ENCODE data around the gene PDC. TPM values are rescaled to one million over a fixed set of nuclear protein-coding genes. Genes with fewer than 3 reads are reported as not detected.

The PDC gene
- polyA plus RNA-seq, 2 of the 4 experiments (the other 2 are of a cell fraction): not detected

DNA sequence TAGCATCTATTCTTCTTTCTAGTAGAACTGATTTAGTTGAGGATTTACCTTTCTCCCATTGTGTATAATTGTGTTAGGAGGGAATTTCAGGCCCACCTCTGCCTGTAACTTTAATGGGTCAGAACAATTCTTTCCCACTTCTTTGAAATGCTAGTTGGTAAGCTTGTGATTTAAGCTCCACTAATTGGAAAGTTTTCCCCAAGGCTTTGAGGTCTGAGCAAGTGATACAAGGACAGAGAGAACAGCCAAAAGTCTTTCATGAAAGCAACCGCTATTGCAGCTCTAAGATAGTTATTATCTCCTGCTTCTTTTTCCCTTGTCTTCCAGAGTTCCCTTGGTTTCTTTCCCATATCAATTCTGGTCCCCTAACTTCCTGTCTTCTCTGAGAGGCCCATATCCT lies 38.7 kb upstream of the PDC start:
- peak overlapping the region; percentile 65 for H3K4me2 ChIP-seq
- CTCF ChIA-PET: interaction anchor here (1.4 kb wide), 1 partner anchor 124 kb away, joined by 3 read pairs; the partner anchor contains the start of genes ODR4 and TPR
- FAIRE-seq: peak; percentile 13

DNA sequence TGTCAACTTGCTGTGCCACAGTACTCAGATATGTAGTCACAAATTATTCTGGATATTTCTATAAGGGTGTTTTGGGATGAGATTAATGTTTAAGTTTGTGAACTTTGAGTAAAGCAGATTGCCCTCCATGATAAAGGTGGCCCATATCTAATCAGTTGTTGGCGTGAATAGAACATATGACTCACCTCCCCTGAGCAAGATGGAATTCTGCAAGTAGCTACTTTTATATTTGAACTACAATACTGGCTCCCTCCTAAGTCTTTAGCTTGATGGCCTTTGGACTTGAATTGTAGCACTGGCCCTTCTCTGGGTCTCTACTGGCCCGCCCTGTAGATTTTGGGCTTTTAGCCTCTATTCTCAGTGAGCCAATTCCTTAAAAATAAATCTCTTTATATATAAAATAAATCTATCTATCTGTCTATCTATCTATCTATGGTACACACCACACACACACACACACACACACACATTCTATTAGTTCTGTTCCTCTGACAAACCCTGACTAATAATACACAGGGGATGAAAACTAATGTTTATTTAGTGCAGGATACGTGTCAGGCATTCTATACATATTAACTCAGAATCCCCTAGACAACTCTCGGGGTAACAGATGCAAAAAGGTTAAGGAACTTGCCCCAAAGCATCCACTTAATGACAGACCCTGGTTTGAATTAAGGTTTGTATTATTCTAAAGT lies 37.9 kb upstream of the PDC start:
- Histone ChIP-seq H3K27ac (peak overlapping the region; percentile 71 to 77), H3K4me3 (no peak overlapping the region), H3K9me3 (no peaks in the 10 kb centered on the region), H3K4me1 (peaks cover 87% of the 10 kb centered on the region), H3K4me2 (peak overlapping the region; percentile 65)
- DNase-seq (ENCODE audit: low read depth in 1 of 2, low spot score in 1 of 2) (peak in 1 of 2 experiments; percentile 79), FAIRE-seq (peak; percentile 74), ATAC-seq (peak; percentile 59 to 83)
- CTCF ChIA-PET: interaction anchor here (1.4 to 1.5 kb wide), 2 partner anchors 15 to 124 kb away, joined by 3 to 6 read pairs; partner anchors contain the start of genes ODR4 and TPR
- under 1% methylated on average over 4 of the region's 4 CpGs for WGBS (ENCODE audit: missing lambda C conversion rate)
- POLR2A ChIA-PET: interaction anchor here (0.5 kb wide), 1 partner anchor 11 kb away, joined by 3 read pairs; no protein-coding TSS in a partner anchor
- TF ChIP-seq ESRRA (IDR thresholded peaks at IDR 0.05; ENCODE audit: borderline replicate concordance, low read length) (no peak), RAD21 (conservative IDR thresholded peaks at IDR 0.05 in 1 of 2, IDR thresholded peaks at IDR 0.05 in 1 of 2) (peak in 1 of 2 experiments; percentile 22; a peak in 1 of 5 replicates), CBX2 (IDR thresholded peaks at IDR 0.05; ENCODE audit: borderline replicate concordance, low read depth) (no peak), JUNB (IDR thresholded peaks at IDR 0.05) (peak; percentile 71), GATA3 (IDR thresholded peaks at IDR 0.05; ENCODE audit: borderline replicate concordance) (peak; percentile 85), FOSL2 (IDR thresholded peaks at IDR 0.05) (peak; percentile 17; the same call in 1 of the 2 replicates), FOSL2 (CRISPR knock-in tag; IDR thresholded peaks at IDR 0.05) (peak; percentile 75), FOSB (CRISPR knock-in tag; IDR thresholded peaks at IDR 0.05) (no peak), FOXS1 (CRISPR knock-in tag; IDR thresholded peaks at IDR 0.05) (0 out of 2 replicates have a peak, but pooled peaks have one; percentile 59), MAZ (IDR thresholded peaks at IDR 0.05; ENCODE audit: borderline replicate concordance, low read depth, low read length) (no peak), NR3C1 (IDR thresholded peaks at IDR 0.05) (no peak), JUN (IDR thresholded peaks at IDR 0.05) (0 out of 5 replicates have a peak, but pooled peaks of 1 of the 2 experiments have one; percentile 32), EHF (CRISPR knock-in tag; IDR thresholded peaks at IDR 0.05) (no peak)
- TF ChIP-seq, protein P1, sequence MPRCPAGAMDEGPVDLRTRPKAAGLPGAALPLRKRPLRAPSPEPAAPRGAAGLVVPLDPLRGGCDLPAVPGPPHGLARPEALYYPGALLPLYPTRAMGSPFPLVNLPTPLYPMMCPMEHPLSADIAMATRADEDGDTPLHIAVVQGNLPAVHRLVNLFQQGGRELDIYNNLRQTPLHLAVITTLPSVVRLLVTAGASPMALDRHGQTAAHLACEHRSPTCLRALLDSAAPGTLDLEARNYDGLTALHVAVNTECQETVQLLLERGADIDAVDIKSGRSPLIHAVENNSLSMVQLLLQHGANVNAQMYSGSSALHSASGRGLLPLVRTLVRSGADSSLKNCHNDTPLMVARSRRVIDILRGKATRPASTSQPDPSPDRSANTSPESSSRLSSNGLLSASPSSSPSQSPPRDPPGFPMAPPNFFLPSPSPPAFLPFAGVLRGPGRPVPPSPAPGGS (IDR thresholded peaks at IDR 0.05): no peak
- TF ChIP-seq, protein P2, sequence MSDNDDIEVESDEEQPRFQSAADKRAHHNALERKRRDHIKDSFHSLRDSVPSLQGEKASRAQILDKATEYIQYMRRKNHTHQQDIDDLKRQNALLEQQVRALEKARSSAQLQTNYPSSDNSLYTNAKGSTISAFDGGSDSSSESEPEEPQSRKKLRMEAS (IDR thresholded peaks at IDR 0.05): no peak

More for the DNA sequence above, 38.7 kb upstream of the PDC start:
- TF ChIP-seq, protein P2 (IDR thresholded peaks at IDR 0.05): no peak
- TF ChIP-seq GATA3 (IDR thresholded peaks at IDR 0.05; ENCODE audit: borderline replicate concordance): no peak
- no peak for TF ChIP-seq POLR2A (IDR thresholded peaks at IDR 0.05; ENCODE audit: low read length)
- no peak for TF ChIP-seq MYC (IDR thresholded peaks at IDR 0.05; ENCODE audit: borderline replicate concordance, low read length)
- no peak for TF ChIP-seq EHMT2 (IDR thresholded peaks at IDR 0.05; ENCODE audit: low read depth)
- TF ChIP-seq, protein P3, sequence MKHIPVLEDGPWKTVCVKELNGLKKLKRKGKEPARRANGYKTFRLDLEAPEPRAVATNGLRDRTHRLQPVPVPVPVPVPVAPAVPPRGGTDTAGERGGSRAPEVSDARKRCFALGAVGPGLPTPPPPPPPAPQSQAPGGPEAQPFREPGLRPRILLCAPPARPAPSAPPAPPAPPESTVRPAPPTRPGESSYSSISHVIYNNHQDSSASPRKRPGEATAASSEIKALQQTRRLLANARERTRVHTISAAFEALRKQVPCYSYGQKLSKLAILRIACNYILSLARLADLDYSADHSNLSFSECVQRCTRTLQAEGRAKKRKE (CRISPR knock-in tag; IDR thresholded peaks at IDR 0.05; ENCODE audit: low read depth): no peak
- TF ChIP-seq, protein P4, sequence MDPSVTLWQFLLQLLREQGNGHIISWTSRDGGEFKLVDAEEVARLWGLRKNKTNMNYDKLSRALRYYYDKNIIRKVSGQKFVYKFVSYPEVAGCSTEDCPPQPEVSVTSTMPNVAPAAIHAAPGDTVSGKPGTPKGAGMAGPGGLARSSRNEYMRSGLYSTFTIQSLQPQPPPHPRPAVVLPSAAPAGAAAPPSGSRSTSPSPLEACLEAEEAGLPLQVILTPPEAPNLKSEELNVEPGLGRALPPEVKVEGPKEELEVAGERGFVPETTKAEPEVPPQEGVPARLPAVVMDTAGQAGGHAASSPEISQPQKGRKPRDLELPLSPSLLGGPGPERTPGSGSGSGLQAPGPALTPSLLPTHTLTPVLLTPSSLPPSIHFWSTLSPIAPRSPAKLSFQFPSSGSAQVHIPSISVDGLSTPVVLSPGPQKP (IDR thresholded peaks at IDR 0.05; ENCODE audit: low read depth, low read length): no peak
- peak overlapping the region; percentile 71 to 77 for H3K27ac ChIP-seq
- ATAC-seq: no peak
- peaks cover 87% of the 10 kb centered on the region for H3K4me1 ChIP-seq
- no peaks in the 10 kb centered on the region for H3K9me3 ChIP-seq
- no peak for DNase-seq (ENCODE audit: low read depth in 1 of 2, low spot score in 1 of 2)
- WGBS (ENCODE audit: missing lambda C conversion rate): 97% methylated on average over 1 of the region's 1 CpG
- POLR2A ChIA-PET: no interaction called here
- H3K4me3 ChIP-seq: no peak overlapping the region
